Naive thymus-derived CD8-positive, alpha-beta T cell (primary cell): ENCODE results near the gene EHD2. TPM values are rescaled to one million over a fixed set of nuclear protein-coding genes. Genes with fewer than 3 reads are reported as not detected.
A peak's percentile ranks its signal among the peaks of the same experiment; 100 is the strongest.
"Not testable (repeated sequence)": the region's sequence is repeated elsewhere in the genome, so short reads cannot be mapped to it uniquely, and the experiment has no call there.

Experiments
- ATAC-seq, 2 donors: fragments of 150-1000 bp; cut with Tn5 transposase in 1 of 2; sonication (Bioruptor Pico), chemical (Tn5 transposase) in 1 of 2; 1 replicate in 1 of 2; 2 replicates in 1 of 2; pipeline ENCODE4 v1.10.0; 2021; ENCODE audit warnings: mild to moderate bottlenecking in 2 of 2, moderate library complexity in 2 of 2
- POLR2A ChIA-PET: fragments of 350-600 bp; sonication (Branson Sonifier 250); formaldehyde crosslinking; loops from one replicate; lab custom pipeline; 2021; ENCODE audit warnings: antibody characterized with exemption; lab: Charles Lee
- DNase-seq, 10 donors: peaks; one replicate each; pipeline versions ENCODE4 v3.0.0 to v3.0.0-alpha.2; 2020 to 2022
- H3K27ac Mint-ChIP-seq, 10 donors: one replicate each; pipeline ENCODE4 v1.8.0; 2020 to 2022; ENCODE audit warnings: mild to moderate bottlenecking in 10 of 10, mixed read lengths in 10 of 10, moderate library complexity in 4 of 10, inconsistent platforms in 1 of 10
- H3K27me3 Mint-ChIP-seq, 5 donors: one replicate each; pipeline ENCODE4 v1.8.0; 2021 to 2022; ENCODE audit warnings: mixed read lengths in 5 of 5
- H3K36me3 Mint-ChIP-seq, 3 donors: one replicate each; pipeline ENCODE4 v1.8.0; 2020 to 2022; ENCODE audit warnings: mixed read lengths in 3 of 3, mild to moderate bottlenecking in 2 of 3, inconsistent platforms in 1 of 3
- H3K4me1 Mint-ChIP-seq, 4 donors: one replicate each; pipeline ENCODE4 v1.8.0; 2021 to 2022; ENCODE audit warnings: mixed read lengths in 4 of 4
- H3K4me3 Mint-ChIP-seq, 10 donors: one replicate each; pipeline ENCODE4 v1.8.0; 2020 to 2022; ENCODE audit warnings: mild to moderate bottlenecking in 10 of 10, mixed read lengths in 10 of 10, moderate library complexity in 6 of 10, inconsistent platforms in 1 of 10
- H3K9me3 Mint-ChIP-seq, 9 donors: one replicate each; pipeline ENCODE4 v1.8.0; 2020 to 2022; ENCODE audit warnings: mixed read lengths in 9 of 9, mild to moderate bottlenecking in 3 of 9, inconsistent platforms in 1 of 9, moderate library complexity in 1 of 9
- polyA plus RNA-seq, 3 donors: library from polyadenylated mRNA; unstranded; fragments of 300-500 nt; fragmentation: Illumina TruSeq; gene quantifications; one replicate each; pipeline ENCODE4 v1.2.3, GENCODE V29; 2021
- total RNA-seq, 8 experiments: library from RNA in 2 of 8; stranded (reverse) in 2 of 8; gene quantifications; one replicate each; pipeline ENCODE4 v1.2.3 and lab custom pipeline; 2021 to 2026

The EHD2 gene, protein sequence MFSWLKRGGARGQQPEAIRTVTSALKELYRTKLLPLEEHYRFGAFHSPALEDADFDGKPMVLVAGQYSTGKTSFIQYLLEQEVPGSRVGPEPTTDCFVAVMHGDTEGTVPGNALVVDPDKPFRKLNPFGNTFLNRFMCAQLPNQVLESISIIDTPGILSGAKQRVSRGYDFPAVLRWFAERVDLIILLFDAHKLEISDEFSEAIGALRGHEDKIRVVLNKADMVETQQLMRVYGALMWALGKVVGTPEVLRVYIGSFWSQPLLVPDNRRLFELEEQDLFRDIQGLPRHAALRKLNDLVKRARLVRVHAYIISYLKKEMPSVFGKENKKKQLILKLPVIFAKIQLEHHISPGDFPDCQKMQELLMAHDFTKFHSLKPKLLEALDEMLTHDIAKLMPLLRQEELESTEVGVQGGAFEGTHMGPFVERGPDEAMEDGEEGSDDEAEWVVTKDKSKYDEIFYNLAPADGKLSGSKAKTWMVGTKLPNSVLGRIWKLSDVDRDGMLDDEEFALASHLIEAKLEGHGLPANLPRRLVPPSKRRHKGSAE
- not detected for total RNA-seq
- polyA plus RNA-seq = not detected
- 0 to 0.17 (median 0.04) reads per million in 6 experiments for total RNA-seq (lab: John Stamatoyannopoulos, UW)

DNA sequence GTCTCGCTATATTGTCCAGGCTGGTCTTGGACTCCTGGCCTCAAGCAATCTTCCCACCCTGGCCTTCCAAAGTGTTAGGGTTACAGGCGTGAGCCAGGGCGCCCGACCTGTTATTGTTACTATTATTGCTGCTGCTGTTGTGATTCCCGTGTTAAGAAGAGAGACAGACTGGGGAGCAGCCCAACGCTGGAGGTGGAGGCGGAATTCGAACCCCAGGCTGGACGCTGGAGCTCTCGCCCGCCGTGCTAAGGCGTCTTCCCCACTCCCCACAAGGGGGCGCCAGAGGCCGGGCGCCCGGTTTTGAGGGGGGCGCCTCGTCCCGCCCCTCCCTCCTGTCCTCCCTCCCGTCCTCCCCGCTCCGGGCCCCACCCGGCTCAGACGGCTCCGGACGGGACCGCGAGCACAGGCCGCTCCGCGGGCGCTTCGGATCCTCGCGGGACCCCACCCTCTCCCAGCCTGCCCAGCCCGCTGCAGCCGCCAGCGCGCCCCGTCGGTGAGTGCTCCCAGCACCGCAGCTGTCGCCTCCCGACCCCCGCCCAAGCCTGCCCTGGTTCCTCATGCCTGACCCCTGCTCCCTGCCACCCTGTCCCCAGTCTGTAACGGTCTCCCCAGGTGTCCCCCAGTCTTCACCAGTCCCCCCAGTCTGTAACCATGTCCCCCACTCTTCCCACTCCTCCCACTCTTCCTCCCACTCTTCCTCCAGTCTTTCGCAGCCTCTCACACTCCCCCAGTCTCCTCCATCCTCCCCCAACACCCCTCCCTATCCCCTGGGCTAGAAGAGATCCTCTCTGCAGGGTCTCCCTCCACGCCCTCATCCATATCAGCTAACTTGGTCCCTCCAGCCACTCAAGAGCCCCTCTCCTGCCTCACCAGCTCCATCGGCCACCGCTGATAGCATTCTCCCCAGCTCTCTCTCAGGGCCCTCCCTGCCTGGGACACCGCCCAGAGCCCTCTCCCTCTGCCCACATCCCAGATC is at the start of gene EHD2:
Gene EHD2 (plus strand): TSS at position 377 of the 976 bp plus-strand sequence. CDS start 3,191 bp downstream, outside the sequence.
- POLR2A ChIA-PET = interaction anchor here (0.6 kb wide), 1 partner anchor 76 kb away, joined by 6 read pairs; no protein-coding TSS in a partner anchor
- DNase-seq (peak in 9 of 10 donors; percentile 7 to 57 (median 42)), ATAC-seq (peak; percentile 64 to 82)
- H3K9me3 Mint-ChIP-seq = peaks cover 0 to 22% (median 4%) of the 10 kb centered on the region in 9 donors
- H3K4me3 Mint-ChIP-seq = peak within 1 kb of the TSS in 4 of 10 donors; percentile 6 to 49 (median 29)
- H3K36me3 Mint-ChIP-seq = peaks cover 0 to 6% (median 4%) of the 10 kb centered on the region in 3 donors
- H3K27me3 Mint-ChIP-seq = peaks cover 28 to 62% (median 42%) of the 10 kb centered on the region in 5 donors
- H3K4me1 Mint-ChIP-seq = peaks cover 4 to 8% (median 5%) of the 10 kb centered on the region in 4 donors
- H3K27ac Mint-ChIP-seq = no peak within 1 kb of the TSS

DNA sequence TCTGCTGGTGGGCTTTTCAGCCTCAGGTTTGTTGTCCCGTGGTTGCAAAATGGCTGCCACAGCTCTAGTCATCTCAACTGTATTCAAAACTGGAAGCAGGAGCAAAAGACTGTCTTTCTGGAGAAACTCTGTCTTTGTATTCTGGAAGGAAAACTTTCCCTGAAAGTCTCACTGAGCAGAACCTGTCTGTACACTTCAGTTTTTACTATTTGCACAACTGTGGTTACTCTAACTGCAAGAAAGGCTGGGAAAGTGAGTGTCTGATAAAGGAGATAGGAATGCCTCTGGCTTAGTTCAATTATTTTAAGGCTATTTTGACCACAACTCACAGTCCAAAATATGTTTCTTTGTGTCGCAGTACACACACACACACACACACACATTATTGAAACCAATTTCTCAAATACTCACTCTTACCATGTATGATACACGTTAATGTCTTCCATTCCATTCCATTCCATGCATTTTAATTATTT is 49.7 kb upstream of the EHD2 start:
- POLR2A ChIA-PET = no interaction called here

DNA sequence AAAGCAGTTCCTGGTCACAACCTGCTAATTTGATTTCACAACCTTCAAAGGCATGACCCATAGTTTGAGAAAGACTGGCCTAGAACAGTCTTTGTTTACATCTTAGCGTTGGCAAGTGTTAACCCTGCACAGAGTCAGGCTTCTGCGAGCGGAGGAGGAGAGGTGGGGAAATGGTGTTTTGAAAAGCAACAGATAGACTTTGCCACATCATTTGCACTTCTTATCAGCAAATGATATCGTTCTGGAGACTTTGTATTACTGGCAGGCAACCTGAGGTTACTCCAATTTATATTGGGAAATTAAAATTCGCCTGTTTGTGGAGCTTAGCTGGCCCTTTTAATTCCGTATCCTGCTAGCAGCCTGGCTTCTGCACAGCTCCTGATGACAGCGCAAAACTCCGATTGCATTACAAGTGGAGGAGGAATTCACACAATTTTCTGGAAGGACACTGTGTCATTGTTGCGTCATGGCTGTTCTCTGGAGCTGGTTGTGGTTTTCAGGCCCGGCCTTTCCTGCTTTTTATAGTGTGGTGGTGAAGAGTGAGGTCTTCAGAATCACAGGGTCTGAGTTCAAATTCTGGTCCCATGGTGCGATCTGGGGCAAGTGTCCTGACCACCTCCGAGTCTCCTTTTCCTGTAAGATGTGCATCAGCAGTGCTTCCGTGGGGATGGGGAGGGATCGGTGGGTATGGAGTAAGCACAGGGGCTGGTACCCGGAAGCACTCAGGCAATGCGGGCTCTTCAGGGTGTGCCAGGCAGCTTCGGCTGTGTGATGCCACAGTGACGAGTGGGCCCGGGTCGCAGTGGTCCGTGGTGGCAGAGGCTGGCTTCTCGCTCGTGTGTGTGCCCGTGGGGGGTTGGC is 49.1 kb upstream of the EHD2 start:
- peak overlapping the region in 2 of 10 donors; percentile 19 to 52 for H3K27ac Mint-ChIP-seq
- POLR2A ChIA-PET = no interaction called here
- ATAC-seq = no peak
- peaks cover 0 to 43% (median 2%) of the 10 kb centered on the region in 3 donors for H3K36me3 Mint-ChIP-seq
- H3K9me3 Mint-ChIP-seq = no peaks in the 10 kb centered on the region
- H3K4me1 Mint-ChIP-seq = peaks cover 18 to 65% (median 28%) of the 10 kb centered on the region in 4 donors
- no peak overlapping the region for H3K4me3 Mint-ChIP-seq
- no peaks in the 10 kb centered on the region for H3K27me3 Mint-ChIP-seq
- no peak for DNase-seq

More for the DNA sequence above, 49.7 kb upstream of the EHD2 start:
- Mint-ChIP-seq H3K4me1 (peaks cover 21 to 65% (median 28%) of the 10 kb centered on the region in 4 donors), H3K36me3 (peaks cover 0 to 43% (median 2%) of the 10 kb centered on the region in 3 donors), H3K27me3 (no peaks in the 10 kb centered on the region), H3K9me3 (no peaks in the 10 kb centered on the region), H3K4me3 (no peak overlapping the region), H3K27ac (no peak overlapping the region)
- no peak for ATAC-seq
- DNase-seq = no peak

DNA sequence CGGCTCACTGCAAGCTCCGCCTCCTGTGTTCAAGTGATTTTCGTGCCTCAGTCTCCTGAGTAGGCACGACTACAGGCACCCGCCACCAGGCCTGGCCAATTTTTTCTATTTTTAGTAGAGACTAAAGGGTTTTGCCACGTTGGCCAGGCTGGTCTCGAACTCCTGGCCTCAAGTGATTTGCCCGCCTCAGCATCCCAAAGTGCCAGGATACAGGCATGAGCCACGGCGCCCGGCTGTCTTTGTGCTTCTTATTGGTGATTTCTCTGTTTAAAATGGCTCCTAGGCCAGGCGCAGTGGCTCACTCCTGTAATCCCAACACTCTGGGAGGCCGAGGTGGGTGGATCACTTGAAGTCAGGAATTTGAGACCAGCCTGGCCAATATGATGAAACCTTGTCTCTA is 44.7 kb upstream of the EHD2 start:
- H3K4me1 Mint-ChIP-seq = peaks cover 13 to 41% (median 21%) of the 10 kb centered on the region in 4 donors
- POLR2A ChIA-PET = interaction anchor here (0.6 kb wide), 1 partner anchor 37 kb away, joined by 3 read pairs; no protein-coding TSS in a partner anchor
- not testable (repeated sequence) for DNase-seq, H3K9me3 Mint-ChIP-seq, H3K27ac Mint-ChIP-seq, ATAC-seq, H3K4me3 Mint-ChIP-seq, H3K27me3 Mint-ChIP-seq
- H3K36me3 Mint-ChIP-seq = peaks cover 0 to 30% (median 6%) of the 10 kb centered on the region in 3 donors

DNA sequence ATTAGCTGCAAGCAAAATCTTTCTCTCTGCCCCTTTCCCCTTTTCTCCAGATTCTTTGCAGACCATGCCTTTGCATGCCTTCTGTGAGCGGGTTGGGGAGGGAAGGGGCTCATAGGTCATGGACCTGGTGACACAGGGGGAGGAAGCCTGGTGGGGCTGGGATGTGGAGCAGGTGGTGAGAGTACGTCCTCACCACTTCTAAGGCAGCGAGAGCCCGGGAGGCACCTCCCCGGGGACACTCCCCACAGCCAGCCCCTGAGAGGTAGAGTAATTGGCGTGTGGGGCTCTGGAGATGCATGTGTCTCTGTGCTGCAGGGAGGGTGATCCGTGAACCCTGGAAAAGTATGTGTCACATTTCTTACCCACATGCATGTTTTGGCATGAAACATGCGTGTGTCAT is 42.5 kb upstream of the EHD2 start:
- peaks cover 0 to 39% (median 6%) of the 10 kb centered on the region in 3 donors for H3K36me3 Mint-ChIP-seq
- no peak overlapping the region for H3K4me3 Mint-ChIP-seq
- H3K9me3 Mint-ChIP-seq = no peaks in the 10 kb centered on the region
- H3K27ac Mint-ChIP-seq = peak overlapping the region in 2 of 10 donors; percentile 48 to 74
- H3K4me1 Mint-ChIP-seq = peaks cover 0 to 23% (median 18%) of the 10 kb centered on the region in 4 donors
- ATAC-seq (no peak), DNase-seq (no peak)
- no peaks in the 10 kb centered on the region for H3K27me3 Mint-ChIP-seq
- POLR2A ChIA-PET = interaction anchor here (0.6 to 0.7 kb wide), 2 partner anchors 172 to 286 kb away, joined by 3 read pairs; no protein-coding TSS in a partner anchor

DNA sequence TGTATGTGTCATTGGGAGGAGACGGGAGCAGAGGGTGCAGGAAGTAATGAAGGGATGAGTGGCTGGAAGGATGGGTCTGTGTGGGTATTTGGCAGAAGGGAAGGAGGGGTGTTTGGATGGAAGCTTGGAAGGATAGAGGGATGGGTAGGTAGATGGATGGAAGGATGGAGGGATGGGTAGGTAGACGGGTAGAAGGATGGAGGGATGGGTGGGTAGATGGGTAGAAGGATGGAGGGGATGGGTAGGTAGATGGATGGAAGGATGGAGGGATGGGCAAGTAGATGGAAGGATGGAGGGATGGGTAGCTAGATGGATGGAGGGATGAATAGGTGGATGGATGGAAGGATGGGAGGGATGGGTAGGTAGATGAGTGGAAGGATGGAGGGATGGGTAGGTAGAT is 41.7 kb upstream of the EHD2 start:
- no peak for ATAC-seq
- Mint-ChIP-seq H3K36me3 (peaks cover 0 to 40% (median 6%) of the 10 kb centered on the region in 3 donors), H3K4me1 (peaks cover 0 to 21% (median 17%) of the 10 kb centered on the region in 4 donors), H3K9me3 (no peaks in the 10 kb centered on the region), H3K27me3 (no peaks in the 10 kb centered on the region), H3K27ac (peak overlapping the region in 1 of 10 donors; percentile 48), H3K4me3 (no peak overlapping the region)
- no peak for DNase-seq
- POLR2A ChIA-PET = interaction anchor here (0.7 kb wide), 1 partner anchor 173 kb away, joined by 3 read pairs; no protein-coding TSS in a partner anchor

DNA sequence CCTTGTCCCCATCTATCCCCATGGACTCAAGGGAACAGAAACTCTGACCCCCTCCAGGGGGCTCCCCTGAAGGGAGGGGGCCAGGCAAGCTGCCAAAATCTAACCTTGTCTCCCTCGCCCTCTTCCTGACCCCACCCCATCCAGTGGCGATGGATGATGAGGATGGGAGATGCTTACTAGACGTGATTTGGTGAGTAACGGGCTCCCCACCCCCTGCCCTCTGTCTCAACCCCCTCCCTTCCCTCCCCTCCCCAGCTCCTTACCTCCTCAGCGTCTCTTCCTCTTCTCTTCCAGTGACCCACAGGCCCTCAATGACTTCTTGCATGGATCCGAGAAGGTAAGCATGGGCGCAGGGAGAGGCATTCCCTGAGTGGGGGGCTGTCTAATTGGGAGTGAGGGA is 39.8 kb upstream of the EHD2 start:
- Mint-ChIP-seq H3K9me3 (no peaks in the 10 kb centered on the region), H3K27ac (peak overlapping the region in 2 of 10 donors; percentile 24 to 33), H3K36me3 (peaks cover 0 to 51% (median 6%) of the 10 kb centered on the region in 3 donors), H3K4me3 (no peak overlapping the region), H3K27me3 (no peaks in the 10 kb centered on the region), H3K4me1 (peaks cover 0 to 18% (median 11%) of the 10 kb centered on the region in 4 donors)
- no peak for DNase-seq
- POLR2A ChIA-PET = no interaction called here
- ATAC-seq = no peak

DNA sequence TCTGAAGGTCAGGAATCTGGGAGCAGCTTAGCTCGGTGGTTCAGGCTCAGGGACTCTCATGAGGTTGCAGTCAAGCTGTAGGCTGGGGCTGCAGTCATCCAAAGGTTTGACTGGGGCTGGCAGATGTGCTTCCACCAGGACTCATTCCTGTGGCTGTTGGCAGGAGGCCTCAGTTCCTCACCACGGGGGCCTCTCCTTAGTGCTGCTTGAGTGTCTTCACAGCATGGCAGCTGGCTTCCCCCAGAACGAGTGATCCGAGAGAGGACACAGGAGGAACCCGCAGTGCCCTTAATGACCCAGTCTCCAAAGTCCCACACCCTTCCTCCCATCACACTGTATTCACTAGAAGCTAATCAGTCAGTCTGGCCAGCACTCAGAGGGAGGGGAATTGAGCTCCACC is 38.7 kb upstream of the EHD2 start:
- no peaks in the 10 kb centered on the region for H3K27me3 Mint-ChIP-seq
- H3K4me1 Mint-ChIP-seq = peaks cover 0 to 18% (median 10%) of the 10 kb centered on the region in 4 donors
- no peaks in the 10 kb centered on the region for H3K9me3 Mint-ChIP-seq
- DNase-seq = no peak
- peaks cover 0 to 56% (median 6%) of the 10 kb centered on the region in 3 donors for H3K36me3 Mint-ChIP-seq
- POLR2A ChIA-PET = interaction anchor here (1.2 kb wide), 1 partner anchor 10 kb away, joined by 3 read pairs; no protein-coding TSS in a partner anchor
- H3K27ac Mint-ChIP-seq = peak overlapping the region in 4 of 10 donors; percentile 6 to 86 (median 46)
- H3K4me3 Mint-ChIP-seq = no peak overlapping the region
- no peak for ATAC-seq

DNA sequence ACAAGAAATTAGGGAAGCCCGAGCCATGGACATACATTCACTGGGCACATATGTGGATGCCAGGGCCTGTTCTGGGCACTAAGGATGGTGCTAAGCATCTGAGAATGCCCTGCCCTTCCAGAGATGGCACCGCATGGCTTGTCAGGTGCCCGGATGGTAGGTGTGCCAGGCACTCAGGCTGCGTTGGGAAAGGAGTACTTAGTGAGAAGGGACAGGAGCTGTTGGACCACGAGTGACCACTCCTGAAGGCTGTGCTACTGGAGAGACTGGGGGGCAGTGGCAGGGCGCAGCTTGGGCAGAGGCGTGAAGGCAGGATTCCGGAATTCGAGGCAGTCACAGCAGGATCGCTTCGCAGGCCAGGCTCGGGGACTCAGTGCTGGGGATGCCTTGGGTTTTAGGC is 38.0 kb upstream of the EHD2 start:
- POLR2A ChIA-PET = interaction anchor here (1.0 to 1.2 kb wide), 2 partner anchors 9 to 65 kb away, joined by 3 read pairs; no protein-coding TSS in a partner anchor
- Mint-ChIP-seq H3K27ac (peak overlapping the region in 3 of 10 donors; percentile 39 to 66 (median 51)), H3K4me3 (no peak overlapping the region), H3K27me3 (no peaks in the 10 kb centered on the region), H3K36me3 (peaks cover 0 to 53% (median 4%) of the 10 kb centered on the region in 3 donors), H3K4me1 (peaks cover 0 to 16% (median 6%) of the 10 kb centered on the region in 4 donors), H3K9me3 (no peaks in the 10 kb centered on the region)
- no peak for DNase-seq
- ATAC-seq = no peak

DNA sequence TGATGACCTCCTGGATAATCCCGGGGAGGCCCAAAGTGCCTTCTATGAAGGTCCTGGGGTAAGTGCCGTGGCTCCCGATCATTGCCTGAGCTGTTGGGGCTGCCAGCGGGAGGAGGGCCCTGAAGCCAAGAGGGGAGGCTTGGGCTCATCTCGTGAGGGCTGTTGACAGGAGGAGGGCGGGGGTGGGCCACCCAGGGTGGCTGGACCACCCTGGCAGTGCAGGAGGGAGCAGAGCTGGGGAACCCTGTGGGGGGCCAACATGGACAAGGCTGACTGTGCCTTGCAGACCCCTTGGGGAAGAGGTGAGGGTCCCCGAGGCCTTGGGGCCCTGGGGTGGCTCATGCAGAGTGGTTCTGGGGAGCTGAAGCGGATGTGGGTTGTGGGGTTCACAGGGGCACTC is 37.4 kb upstream of the EHD2 start:
- ATAC-seq (no peak), DNase-seq (no peak)
- no peak overlapping the region for H3K4me3 Mint-ChIP-seq
- no peaks in the 10 kb centered on the region for H3K27me3 Mint-ChIP-seq
- POLR2A ChIA-PET = interaction anchor here (1.0 kb wide), 1 partner anchor 65 kb away, joined by 3 read pairs; no protein-coding TSS in a partner anchor
- no peaks in the 10 kb centered on the region for H3K9me3 Mint-ChIP-seq
- H3K27ac Mint-ChIP-seq = no peak overlapping the region
- H3K4me1 Mint-ChIP-seq = peaks cover 0 to 13% (median 3%) of the 10 kb centered on the region in 4 donors
- peaks cover 0 to 47% (median 2%) of the 10 kb centered on the region in 3 donors for H3K36me3 Mint-ChIP-seq

DNA sequence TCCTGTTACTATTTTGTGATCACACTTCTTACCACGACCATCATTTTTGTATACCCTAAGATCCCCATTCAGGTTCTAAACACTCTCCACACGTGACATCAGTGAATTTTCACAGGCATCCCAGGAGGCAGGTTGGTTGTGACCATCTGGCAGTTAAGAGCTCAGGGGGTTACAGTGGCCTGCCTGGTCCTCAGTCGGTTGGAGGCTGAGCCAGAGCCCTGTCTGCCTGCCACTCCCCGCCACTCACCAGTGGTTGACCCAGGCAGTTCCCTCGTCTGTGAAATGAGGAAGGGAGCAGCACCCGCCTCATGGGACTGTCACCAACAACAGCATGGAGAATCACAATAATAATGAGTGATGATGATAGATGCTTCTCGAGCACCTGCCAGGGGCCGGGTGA is 36.4 kb upstream of the EHD2 start:
- Mint-ChIP-seq H3K4me3 (no peak overlapping the region), H3K4me1 (peaks cover 0 to 9% (median 1%) of the 10 kb centered on the region in 4 donors), H3K36me3 (peaks cover 0 to 54% (median 0%) of the 10 kb centered on the region in 3 donors), H3K9me3 (no peaks in the 10 kb centered on the region), H3K27ac (no peak overlapping the region), H3K27me3 (no peaks in the 10 kb centered on the region)
- ATAC-seq = no peak
- POLR2A ChIA-PET = no interaction called here
- DNase-seq = no peak
